Measurements from ENCODE around the gene SF3A2. TPM values are rescaled to one million over a fixed set of nuclear protein-coding genes. Genes with fewer than 3 reads are reported as not detected.

Gene SF3A2
- total and polyA plus RNA-seq, 4 donors: 23.8 to 64.9 (median 59.1) TPM

GRCh38 chr19:2286402-2287140 is 49.9 kb downstream of the SF3A2 start:
- 85 to 87% methylated on average over 20 of the region's 20 CpGs for WGBS, 2 donors
- DNase-seq (no peak), ATAC-seq (ENCODE audit: low FRiP score) (no peak)
- Histone ChIP-seq H3K4me3 (ENCODE audit: low read length in 2 of 2) (no peak overlapping the region), H3K36me3 (ENCODE audit: control insufficient read depth in 1 of 2, insufficient read depth in 2 of 2, low read length in 1 of 2) (no peaks in the 10 kb centered on the region), H3K4me1 (ENCODE audit: control insufficient read depth in 1 of 2, insufficient read depth in 2 of 2, low read length in 2 of 2) (no peaks in the 10 kb centered on the region), H3K9me3 (ENCODE audit: control insufficient read depth, low read length) (no peaks in the 10 kb centered on the region), H3K27me3 (ENCODE audit: control insufficient read depth in 1 of 2, insufficient read depth in 2 of 2, low read length in 1 of 2) (no peaks in the 10 kb centered on the region), H3K27ac (ENCODE audit: low read depth in 1 of 2, low read length in 2 of 2) (no peak overlapping the region)
- intact Hi-C loops (cut with DNase I): no loop called here

GRCh38 chr19:2287585-2288337 is 51.1 kb downstream of the SF3A2 start:
- Histone ChIP-seq H3K27ac (ENCODE audit: low read depth in 1 of 2, low read length in 2 of 2) (no peak overlapping the region), H3K9me3 (ENCODE audit: control insufficient read depth, low read length) (no peaks in the 10 kb centered on the region), H3K4me3 (ENCODE audit: low read length in 2 of 2) (no peak overlapping the region), H3K36me3 (ENCODE audit: control insufficient read depth in 1 of 2, insufficient read depth in 2 of 2, low read length in 1 of 2) (no peaks in the 10 kb centered on the region), H3K27me3 (ENCODE audit: control insufficient read depth in 1 of 2, insufficient read depth in 2 of 2, low read length in 1 of 2) (no peaks in the 10 kb centered on the region), H3K4me1 (ENCODE audit: control insufficient read depth in 1 of 2, insufficient read depth in 2 of 2, low read length in 2 of 2) (no peaks in the 10 kb centered on the region)
- intact Hi-C loops (cut with DNase I): no loop called here
- WGBS, 2 donors: 86 to 89% methylated on average over 13 of the region's 13 CpGs
- no peak for DNase-seq
- ATAC-seq (ENCODE audit: low FRiP score): no peak

GRCh38 chr19:2288338-2288817 is 51.8 kb downstream of the SF3A2 start:
- 91% methylated on average over 17 of the region's 17 CpGs for WGBS, 2 donors
- Histone ChIP-seq H3K9me3 (ENCODE audit: control insufficient read depth, low read length) (no peaks in the 10 kb centered on the region), H3K4me3 (ENCODE audit: low read length in 2 of 2) (no peak overlapping the region), H3K27me3 (ENCODE audit: control insufficient read depth in 1 of 2, insufficient read depth in 2 of 2, low read length in 1 of 2) (no peaks in the 10 kb centered on the region), H3K36me3 (ENCODE audit: control insufficient read depth in 1 of 2, insufficient read depth in 2 of 2, low read length in 1 of 2) (no peaks in the 10 kb centered on the region), H3K4me1 (ENCODE audit: control insufficient read depth in 1 of 2, insufficient read depth in 2 of 2, low read length in 2 of 2) (no peaks in the 10 kb centered on the region), H3K27ac (ENCODE audit: low read depth in 1 of 2, low read length in 2 of 2) (no peak overlapping the region)
- peak in 1 of 2 donors; percentile 76 for DNase-seq
- no peak for ATAC-seq (ENCODE audit: low FRiP score)
- intact Hi-C loops (cut with DNase I): no loop called here

- 61 to 62% methylated on average over 28 of the region's 28 CpGs for WGBS, 2 donors
- Histone ChIP-seq H3K36me3 (ENCODE audit: control insufficient read depth in 1 of 2, insufficient read depth in 2 of 2, low read length in 1 of 2) (no peaks in the 10 kb centered on the region), H3K4me3 (ENCODE audit: low read length in 2 of 2) (no peak overlapping the region), H3K27me3 (ENCODE audit: control insufficient read depth in 1 of 2, insufficient read depth in 2 of 2, low read length in 1 of 2) (no peaks in the 10 kb centered on the region), H3K9me3 (ENCODE audit: control insufficient read depth, low read length) (no peaks in the 10 kb centered on the region), H3K27ac (ENCODE audit: low read depth in 1 of 2, low read length in 2 of 2) (no peak overlapping the region), H3K4me1 (ENCODE audit: control insufficient read depth in 1 of 2, insufficient read depth in 2 of 2, low read length in 2 of 2) (no peaks in the 10 kb centered on the region)
- ATAC-seq (ENCODE audit: low FRiP score): no peak
- intact Hi-C loops (cut with DNase I): no loop called here
- DNase-seq: no peak
Observed at GRCh38 chr19:2288818-2289713, 52.4 kb downstream of the SF3A2 start.

GRCh38 chr19:2289714-2290435 is 53.3 kb downstream of the SF3A2 start:
- 1 to 2% methylated on average over 65 to 74 of the region's 74 CpGs for WGBS, 2 donors
- Histone ChIP-seq H3K4me1 (ENCODE audit: control insufficient read depth in 1 of 2, insufficient read depth in 2 of 2, low read length in 2 of 2) (no peaks in the 10 kb centered on the region), H3K27ac (ENCODE audit: low read depth in 1 of 2, low read length in 2 of 2) (no peak overlapping the region), H3K9me3 (ENCODE audit: control insufficient read depth, low read length) (no peaks in the 10 kb centered on the region), H3K27me3 (ENCODE audit: control insufficient read depth in 1 of 2, insufficient read depth in 2 of 2, low read length in 1 of 2) (no peaks in the 10 kb centered on the region), H3K36me3 (ENCODE audit: control insufficient read depth in 1 of 2, insufficient read depth in 2 of 2, low read length in 1 of 2) (no peaks in the 10 kb centered on the region), H3K4me3 (ENCODE audit: low read length in 2 of 2) (no peak overlapping the region)
- DNase-seq: peak; percentile 77 to 81
- intact Hi-C loops (cut with DNase I): no loop called here
- no peak for ATAC-seq (ENCODE audit: low FRiP score)

GRCh38 chr19:2290441-2291184 is 54.0 kb downstream of the SF3A2 start:
- H3K9me3 ChIP-seq (ENCODE audit: control insufficient read depth, low read length): no peaks in the 10 kb centered on the region
- no peak overlapping the region for H3K27ac ChIP-seq (ENCODE audit: low read depth in 1 of 2, low read length in 2 of 2)
- no peaks in the 10 kb centered on the region for H3K4me1 ChIP-seq (ENCODE audit: control insufficient read depth in 1 of 2, insufficient read depth in 2 of 2, low read length in 2 of 2)
- no peaks in the 10 kb centered on the region for H3K27me3 ChIP-seq (ENCODE audit: control insufficient read depth in 1 of 2, insufficient read depth in 2 of 2, low read length in 1 of 2)
- H3K36me3 ChIP-seq (ENCODE audit: control insufficient read depth in 1 of 2, insufficient read depth in 2 of 2, low read length in 1 of 2): no peaks in the 10 kb centered on the region
- no peak overlapping the region for H3K4me3 ChIP-seq (ENCODE audit: low read length in 2 of 2)
- 3 to 4% methylated on average over 82 of the region's 82 CpGs for WGBS, 2 donors
- peak in 1 of 2 donors; percentile 42 for DNase-seq
- intact Hi-C loops (cut with DNase I): no loop called here
- no peak for ATAC-seq (ENCODE audit: low FRiP score)

- peak; percentile 45 to 78 for DNase-seq
- WGBS, 2 donors: 4 to 5% methylated on average over 62 to 67 of the region's 67 CpGs
- Histone ChIP-seq H3K9me3 (ENCODE audit: control insufficient read depth, low read length) (no peaks in the 10 kb centered on the region), H3K4me1 (ENCODE audit: control insufficient read depth in 1 of 2, insufficient read depth in 2 of 2, low read length in 2 of 2) (no peaks in the 10 kb centered on the region), H3K36me3 (ENCODE audit: control insufficient read depth in 1 of 2, insufficient read depth in 2 of 2, low read length in 1 of 2) (no peaks in the 10 kb centered on the region), H3K4me3 (ENCODE audit: low read length in 2 of 2) (no peak overlapping the region), H3K27me3 (ENCODE audit: control insufficient read depth in 1 of 2, insufficient read depth in 2 of 2, low read length in 1 of 2) (no peaks in the 10 kb centered on the region), H3K27ac (ENCODE audit: low read depth in 1 of 2, low read length in 2 of 2) (no peak overlapping the region)
- intact Hi-C loops (cut with DNase I): no loop called here
- no peak for ATAC-seq (ENCODE audit: low FRiP score)
Observed at GRCh38 chr19:2291185-2291751, 54.6 kb downstream of the SF3A2 start.

Data from aorta (tissue), 5 donors.